ENCODE measurements around the gene ACP5.
"Not testable (repeated sequence)": the region's sequence is repeated elsewhere in the genome, so short reads cannot be mapped to it uniquely, and the experiment has no call there.

The ACP5 gene

GRCh38 chr19:11577451-11578257, at the start of gene ACP5:
TSS of gene ACP5 (minus strand) at chr19:11577645. CDS start at chr19:11577317, 328 bp downstream.
- DNase-seq, result no peak

DNA sequence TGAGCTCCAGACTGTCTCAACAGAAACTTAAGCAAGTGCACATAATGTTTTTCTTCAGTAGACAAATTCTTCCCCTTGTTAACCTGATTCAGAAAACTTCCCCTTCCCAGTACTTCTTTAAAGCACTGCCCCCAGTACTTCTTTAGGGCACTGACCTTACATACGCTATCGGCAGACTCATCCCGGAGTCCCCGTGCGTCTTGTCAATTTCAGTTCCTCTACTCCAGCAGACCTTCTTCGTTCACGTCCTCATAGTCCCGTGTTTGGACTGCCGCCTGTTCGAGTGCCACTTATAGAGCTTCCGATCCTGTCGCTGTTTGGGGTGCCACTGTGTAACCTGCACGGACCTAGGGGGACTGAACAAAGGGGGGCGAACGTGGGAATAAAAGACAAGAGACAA, 48.8 kb upstream of the ACP5 start:
- DNase-seq, result no peak

DNA sequence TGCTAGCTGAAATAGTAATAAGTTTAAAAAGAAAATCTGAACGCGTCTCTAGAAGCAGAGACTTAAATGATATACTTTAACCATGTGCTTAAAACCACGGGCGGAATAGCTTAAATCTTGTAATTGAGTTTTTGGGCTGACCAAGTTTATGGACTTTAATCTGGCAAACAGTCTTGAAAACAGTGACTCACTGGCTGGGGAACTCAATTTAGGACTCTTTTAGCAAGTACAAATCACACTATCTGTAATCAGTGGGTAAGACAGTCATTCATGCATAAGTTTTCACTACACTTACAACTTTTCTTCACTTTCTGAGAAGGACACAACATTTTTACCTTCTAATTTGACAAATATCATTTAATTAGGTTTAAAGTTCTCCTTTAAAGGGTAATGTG, 46.6 kb upstream of the ACP5 start:
- DNase-seq, result no peak

DNA sequence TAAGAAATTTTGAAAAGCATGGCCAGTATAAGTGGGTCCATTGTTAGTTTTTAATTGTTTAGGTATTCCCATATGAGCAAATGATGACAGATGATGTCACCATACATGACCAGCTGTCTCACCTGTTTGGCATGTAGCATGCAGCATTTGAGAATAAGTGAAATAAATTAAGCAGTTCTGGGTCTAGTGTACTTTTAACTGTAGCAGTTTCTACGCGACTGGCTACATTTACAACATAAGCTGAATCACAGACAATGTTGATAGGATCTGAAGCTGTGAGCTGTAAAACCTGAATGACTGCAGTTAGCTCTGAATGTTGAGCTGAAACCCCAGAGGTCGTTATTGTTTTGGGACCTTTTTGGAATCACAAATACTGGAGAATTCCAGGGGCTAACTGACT, 45.0 kb upstream of the ACP5 start:
- DNase-seq, result not testable (repeated sequence)

DNA sequence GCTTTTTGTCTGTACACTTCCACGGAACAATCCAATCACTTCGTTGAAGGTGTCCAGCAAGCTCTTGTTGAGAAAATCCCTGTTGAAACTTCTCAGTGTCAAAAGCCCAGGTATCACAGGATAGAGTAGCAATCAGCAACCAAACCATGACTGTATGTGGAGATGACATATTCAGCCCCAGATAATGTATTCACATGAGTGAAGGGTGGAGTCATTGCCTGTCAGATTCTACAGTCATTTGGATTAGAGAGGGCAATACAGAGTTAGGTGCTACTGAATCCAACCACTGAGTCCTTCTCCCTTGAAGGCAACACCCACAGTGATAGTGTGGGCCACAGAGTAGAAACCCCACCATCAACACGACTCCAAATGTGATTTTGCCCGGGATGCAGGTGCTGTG, 43.1 kb upstream of the ACP5 start:
- DNase-seq, result no peak

DNA sequence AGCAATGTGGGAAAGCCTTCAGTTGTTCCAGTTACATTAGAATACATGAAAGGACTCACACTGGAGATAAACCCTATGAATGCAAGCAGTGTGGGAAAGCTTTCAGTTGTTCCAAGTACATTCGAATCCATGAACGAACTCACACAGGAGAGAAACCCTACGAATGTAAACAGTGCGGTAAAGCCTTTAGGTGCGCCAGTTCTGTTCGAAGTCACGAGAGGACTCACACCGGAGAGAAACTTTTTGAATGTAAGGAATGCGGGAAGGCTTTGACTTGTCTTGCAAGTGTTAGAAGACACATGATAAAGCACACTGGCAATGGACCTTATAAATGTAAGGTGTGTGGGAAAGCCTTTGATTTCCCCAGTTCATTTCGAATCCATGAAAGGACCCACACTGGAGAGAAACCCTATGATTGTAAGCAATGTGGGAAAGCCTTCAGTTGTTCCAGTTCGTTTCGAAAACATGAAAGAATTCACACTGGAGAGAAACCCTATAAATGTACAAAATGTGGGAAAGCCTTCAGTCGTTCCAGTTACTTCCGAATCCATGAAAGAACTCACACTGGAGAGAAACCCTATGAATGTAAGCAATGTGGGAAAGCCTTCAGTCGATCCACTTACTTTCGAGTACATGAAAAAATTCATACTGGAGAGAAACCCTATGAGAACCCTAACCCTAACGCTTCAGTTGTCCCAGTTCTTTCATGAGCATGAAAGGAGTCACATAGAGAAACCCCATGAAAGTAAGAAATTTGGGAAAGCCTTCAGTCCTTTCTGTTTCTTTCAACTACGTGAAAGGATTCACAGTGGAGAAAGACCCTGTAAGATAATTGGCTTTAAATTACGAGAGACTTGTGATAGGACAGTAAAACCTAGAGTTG, 40.0 kb upstream of the ACP5 start:
- DNase-seq, result no peak

GRCh38 chr19:11612816-11613511, 35.5 kb upstream of the ACP5 start:
- DNase-seq, result no peak

DNA sequence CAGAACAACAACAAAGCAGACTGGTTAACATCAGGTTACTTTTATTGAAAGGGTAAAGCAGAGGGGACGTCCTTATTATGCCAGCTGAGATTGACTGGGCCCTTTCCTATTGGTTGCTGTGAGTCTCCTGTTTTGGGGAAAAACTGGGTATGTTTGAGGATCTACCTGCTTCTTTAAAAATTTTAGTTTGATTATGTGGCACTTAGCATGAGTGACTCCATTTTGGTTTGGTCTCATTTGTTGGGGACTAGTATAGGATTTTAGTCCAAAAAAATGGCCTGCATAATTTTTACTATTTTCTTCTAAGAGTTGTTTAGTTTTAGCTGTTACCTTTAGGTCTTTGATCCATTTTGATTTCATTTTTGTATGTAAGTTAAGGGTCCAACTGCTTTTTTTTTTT, 34.3 kb upstream of the ACP5 start:
- no peak for DNase-seq

DNA sequence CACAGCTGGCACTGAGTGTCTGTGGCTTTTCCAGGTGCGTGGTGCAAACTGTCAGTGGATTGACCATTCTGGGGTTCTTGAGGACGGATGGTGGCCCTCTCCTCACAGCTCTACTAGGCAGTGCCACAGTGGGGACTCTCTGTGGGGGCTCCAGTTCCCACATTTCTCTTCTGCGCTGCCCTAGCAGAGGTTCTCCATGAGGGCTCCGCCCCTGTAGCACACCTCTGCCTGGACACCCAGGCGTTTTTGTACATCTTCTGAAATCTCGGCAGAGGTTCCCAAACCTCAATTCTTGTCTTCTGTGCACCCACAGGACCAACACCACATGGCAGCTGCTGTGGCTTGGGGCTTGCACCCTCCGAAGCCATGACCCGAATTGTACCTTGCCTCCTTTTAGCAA, 29.0 kb upstream of the ACP5 start:
- no peak for DNase-seq

DNA sequence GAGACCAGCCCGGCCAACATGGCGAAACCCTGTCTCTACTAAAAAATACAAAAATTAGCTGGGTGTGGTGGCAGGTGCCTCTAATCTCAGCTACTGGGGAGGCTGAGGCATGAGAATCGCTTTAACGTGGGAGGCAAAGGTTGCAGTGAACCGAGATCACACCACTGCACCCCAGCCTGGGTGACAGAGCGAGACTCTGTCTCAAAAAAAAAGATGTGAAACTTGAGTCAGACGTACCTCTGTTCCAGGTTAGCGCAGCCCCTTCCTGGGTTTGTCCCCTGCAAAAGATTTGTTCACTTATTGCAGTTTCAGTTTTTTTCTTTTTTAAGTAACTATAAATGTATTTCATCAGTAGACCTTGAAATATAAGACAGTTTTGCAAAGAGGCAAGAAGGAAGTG, 22.3 kb upstream of the ACP5 start:
- not testable (repeated sequence) for DNase-seq

GRCh38 chr19:11598746-11599145, 21.3 kb upstream of the ACP5 start:
- DNase-seq, result no peak

GRCh38 chr19:11598103-11598483, 20.6 kb upstream of the ACP5 start:
- no peak for DNase-seq

DNA sequence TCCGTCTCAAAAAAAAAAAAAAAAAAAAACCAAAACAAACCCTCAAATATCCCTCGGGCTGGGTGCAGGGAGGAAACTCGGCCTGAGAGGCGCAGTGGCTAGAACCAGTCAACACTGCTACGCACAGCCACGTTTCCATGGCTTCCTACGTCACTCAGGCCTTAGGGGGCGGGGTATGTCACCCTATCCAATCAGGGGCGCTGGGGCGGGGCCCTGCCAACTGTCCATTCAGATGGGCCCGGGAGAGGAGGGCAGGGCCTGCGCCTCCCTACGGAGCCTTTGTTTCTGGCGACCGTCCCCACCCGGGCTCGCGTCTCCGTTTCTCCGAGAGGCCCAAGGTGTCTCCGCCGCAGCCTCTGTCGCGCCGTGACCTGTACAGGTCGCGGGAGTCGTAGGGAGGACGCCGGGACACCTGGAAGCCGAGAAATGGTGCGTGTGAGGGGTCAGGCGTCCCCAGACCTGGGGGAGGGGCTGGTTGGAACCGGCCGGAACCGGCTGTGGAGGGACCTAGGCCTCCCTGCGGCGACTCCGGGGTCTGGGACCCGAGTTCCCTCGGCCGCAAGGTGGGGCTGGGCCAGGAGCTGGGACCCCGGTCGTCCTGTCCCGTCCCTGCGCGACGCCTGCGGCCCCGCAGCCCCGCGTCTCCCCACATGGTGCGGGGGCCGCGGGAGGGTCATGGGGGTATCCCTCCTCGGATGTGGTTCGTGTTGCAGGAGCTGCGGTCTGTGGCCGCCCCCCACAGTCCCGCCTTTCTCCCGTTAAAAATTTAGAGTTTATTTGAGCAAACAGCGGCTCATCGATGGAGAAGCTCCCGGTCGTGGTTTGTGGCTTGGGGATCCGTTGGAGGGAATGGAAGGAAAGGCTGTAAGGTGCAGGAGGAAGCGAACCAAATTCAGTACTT, 20.0 kb upstream of the ACP5 start, which contains the start of gene ZNF627:
Gene ZNF627, plus strand, starts transcription at position 282 of the 901 bp plus-strand sequence. Its CDS starts 145 bp downstream, at position 427.
- peak; percentile 78 to 93 for DNase-seq

GRCh38 chr19:11596156-11596555, 18.7 kb upstream of the ACP5 start:
- no peak for DNase-seq

- DNase-seq, result no peak
These were observed 16.6 kb upstream of the ACP5 start for GRCh38 chr19:11594084-11594483.

GRCh38 chr19:11587975-11588631, 10.7 kb upstream of the ACP5 start:
- no peak for DNase-seq

DNA sequence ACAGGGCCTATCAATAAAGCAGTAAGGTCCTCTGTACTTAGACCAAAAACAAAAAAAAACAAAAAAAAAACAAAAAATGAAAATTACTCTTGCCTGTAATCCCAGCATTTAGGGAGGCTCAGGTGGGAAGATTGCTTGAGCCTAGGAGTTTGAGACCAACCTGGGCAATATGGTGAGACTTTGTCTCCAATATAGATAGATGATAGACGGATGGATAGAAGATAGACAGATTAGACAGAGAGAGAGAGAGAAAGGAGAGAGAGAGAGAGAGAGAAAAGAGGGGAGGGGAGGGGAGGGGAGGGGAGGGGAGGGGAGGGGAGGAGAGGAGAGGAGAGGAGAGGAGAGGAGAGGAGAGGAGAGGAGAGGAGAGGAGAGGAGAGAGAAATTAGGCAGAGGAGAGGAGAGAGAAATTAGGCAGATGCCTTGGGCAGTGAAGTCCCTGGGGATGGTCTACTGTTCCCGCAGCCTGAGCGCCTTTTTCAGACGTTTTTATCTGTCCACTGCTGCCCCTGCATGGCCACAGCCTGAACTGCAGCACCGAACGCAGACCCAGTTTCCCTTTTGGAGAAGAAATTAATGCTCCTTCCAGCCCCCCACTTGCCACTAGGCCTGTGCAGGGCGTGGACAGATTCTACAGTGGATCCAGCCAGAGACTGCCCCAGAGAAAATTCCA, 10.0 kb upstream of the ACP5 start:
- DNase-seq, result peak in 1 of 2 experiments; percentile 47

- DNase-seq, result no peak
These were observed 8.9 kb upstream of the ACP5 start for GRCh38 chr19:11586331-11586730.

GRCh38 chr19:11581740-11582139, 4.3 kb upstream of the ACP5 start:
- no peak for DNase-seq

DNA sequence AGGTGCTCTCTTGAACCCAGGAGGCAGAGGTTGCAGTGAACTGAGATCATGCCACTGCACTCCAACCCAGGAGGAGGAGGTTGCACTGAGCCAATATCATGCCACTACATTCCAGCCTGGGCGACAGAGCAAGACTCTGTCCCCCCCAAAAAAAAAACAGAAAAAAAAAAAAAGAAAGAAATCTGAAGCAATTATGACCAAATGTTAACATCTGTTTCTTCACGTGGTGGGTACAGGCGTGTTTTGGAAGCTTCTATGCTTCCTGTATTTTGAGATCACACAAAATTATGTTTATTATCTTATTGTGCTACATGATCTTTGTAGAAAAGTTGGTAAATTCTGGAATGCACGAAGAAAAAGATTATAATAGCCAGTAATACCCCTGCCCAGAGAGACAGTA, 2.7 kb upstream of the ACP5 start:
- no peak for DNase-seq
